Mesodermal cell (in vitro differentiated cells): ENCODE data around the gene HTR2A.

Experiments
- H3K27ac ChIP-seq: 2 replicates; pipeline ENCODE4 v1.7.0; 2013; ENCODE audit warnings: mild to moderate bottlenecking, low read depth, low read length, moderate library complexity; ENCODE audit not compliant: severe bottlenecking
- H3K36me3 ChIP-seq: 2 replicates; pipeline ENCODE4 v1.7.1; 2013; ENCODE audit warnings: mild to moderate bottlenecking, low read length, moderate library complexity; ENCODE audit not compliant: control insufficient read depth, insufficient read depth
- H3K4me1 ChIP-seq: one replicate; pipeline ENCODE4 v1.7.1; 2013; ENCODE audit warnings: mild to moderate bottlenecking, low read length; ENCODE audit not compliant: insufficient read depth, control insufficient read depth, poor library complexity, severe bottlenecking
- H3K4me3 ChIP-seq: 2 replicates; pipeline ENCODE4 v1.7.0; 2013; ENCODE audit warnings: low read length, control low read depth, mild to moderate bottlenecking; ENCODE audit not compliant: insufficient read depth, poor library complexity, severe bottlenecking; ENCODE audit errors: extremely low read depth
- H3K9me3 ChIP-seq: 2 replicates; pipeline ENCODE4 v1.7.1; 2013; ENCODE audit warnings: mild to moderate bottlenecking, low read length, moderate library complexity; ENCODE audit not compliant: control insufficient read depth
- WGBS, 2 experiments: methylation state at CpG; one replicate each; pipeline ENCODE4 v1.1.5; 2013; ENCODE audit warnings: missing lambda C conversion rate in 2 of 2; ENCODE audit not compliant: insufficient coverage in 2 of 2; 5-methylcytosine and 5-hydroxymethylcytosine counted together

Gene HTR2A

DNA sequence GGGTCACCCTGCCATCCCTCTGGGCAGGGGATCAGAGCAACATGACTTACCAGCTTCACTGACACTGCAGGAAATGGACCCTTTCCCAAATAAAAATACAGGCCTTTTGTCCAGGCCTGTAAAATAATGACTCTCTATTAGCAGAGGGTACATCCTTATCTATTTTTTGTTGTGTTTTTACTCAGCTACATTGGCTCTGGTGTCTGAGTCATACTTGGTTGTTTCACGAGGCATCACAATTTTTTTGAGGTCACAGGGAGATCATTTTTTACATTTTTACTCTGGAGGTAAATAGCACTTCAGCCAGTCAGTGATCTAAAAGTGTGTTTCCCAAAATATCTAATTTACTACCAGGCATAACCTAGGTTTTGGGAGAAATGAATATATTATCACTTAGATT lies 6.9 kb upstream of the HTR2A start:
- H3K27ac ChIP-seq: no peak overlapping the region
- H3K36me3 ChIP-seq: no peaks in the 10 kb centered on the region
- H3K9me3 ChIP-seq: no peaks in the 10 kb centered on the region
- no CpG with 5 or more reads among the region's 1 CpG for WGBS, 2 experiments
- peaks cover 9% of the 10 kb centered on the region for H3K4me1 ChIP-seq
- H3K4me3 ChIP-seq: no peak overlapping the region

DNA sequence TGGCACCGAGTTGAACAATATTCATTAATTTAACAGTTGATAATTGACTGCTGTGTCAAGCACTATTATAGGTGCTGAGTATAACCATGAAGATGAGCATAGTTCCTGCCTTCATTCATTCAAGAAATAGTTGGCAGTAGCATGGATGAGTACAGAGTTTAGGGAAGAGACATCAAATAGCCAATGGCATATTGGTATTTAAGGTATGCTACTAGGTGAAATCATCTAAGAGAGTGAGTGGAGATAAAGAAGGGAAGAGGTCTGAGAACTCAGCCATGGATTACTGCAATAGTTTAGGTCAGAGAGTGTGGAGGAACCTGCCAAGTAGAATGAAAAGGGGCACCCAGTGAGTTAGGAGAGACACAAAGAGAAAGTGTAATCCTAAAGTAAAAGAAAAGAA lies 4.9 kb upstream of the HTR2A start:
- Histone ChIP-seq H3K4me3 (no peak overlapping the region), H3K27ac (no peak overlapping the region), H3K36me3 (no peaks in the 10 kb centered on the region), H3K9me3 (no peaks in the 10 kb centered on the region), H3K4me1 (peaks cover 9% of the 10 kb centered on the region)
- no CpG with 5 or more reads among the region's 1 CpG for WGBS, 2 experiments

DNA sequence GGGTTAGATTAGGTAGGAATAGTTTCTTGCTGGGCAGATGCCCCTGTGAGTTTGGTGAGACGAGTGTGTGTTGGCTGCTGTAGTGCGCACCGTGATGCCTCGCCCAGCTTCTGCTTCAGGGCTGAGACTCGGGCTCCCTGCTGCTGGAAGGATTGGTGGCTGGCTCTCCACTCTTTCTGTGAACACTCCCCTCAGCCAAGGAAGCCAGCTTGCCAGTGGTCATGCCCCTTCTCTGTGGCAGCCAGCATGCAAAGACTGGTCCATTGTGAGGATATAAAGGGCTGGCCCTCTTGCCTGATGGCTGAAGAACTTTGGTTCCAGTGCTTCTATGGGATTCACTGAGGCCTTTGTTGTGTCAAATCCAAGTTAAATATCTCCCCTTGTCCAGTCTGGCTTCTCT lies 2.9 kb upstream of the HTR2A start:
- no peak overlapping the region for H3K4me3 ChIP-seq
- H3K36me3 ChIP-seq: no peaks in the 10 kb centered on the region
- peaks cover 11% of the 10 kb centered on the region for H3K4me1 ChIP-seq
- no peaks in the 10 kb centered on the region for H3K9me3 ChIP-seq
- no peak overlapping the region for H3K27ac ChIP-seq
- WGBS, 2 experiments: 100% methylated on average over 5 of the region's 5 CpGs

DNA sequence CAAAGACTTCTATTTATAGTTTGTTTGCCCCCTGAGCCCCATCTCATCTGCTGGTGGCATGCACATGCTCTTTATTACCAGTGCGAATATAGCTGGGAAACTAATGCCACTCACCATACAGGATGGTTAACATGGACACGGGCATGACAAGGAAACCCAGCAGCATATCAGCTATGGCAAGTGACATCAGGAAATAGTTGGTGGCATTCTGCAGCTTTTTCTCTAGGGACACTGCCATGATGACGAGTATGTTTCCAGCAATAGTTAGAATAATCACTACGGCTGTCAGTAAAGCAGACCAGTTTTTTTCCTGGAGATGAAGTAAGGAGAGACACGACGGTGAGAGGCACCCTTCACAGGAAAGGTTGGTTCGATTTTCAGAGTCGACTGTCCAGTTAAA lies 1.5 kb downstream of the HTR2A start:
- Histone ChIP-seq H3K4me3 (no peak overlapping the region), H3K27ac (no peak overlapping the region), H3K9me3 (no peaks in the 10 kb centered on the region), H3K4me1 (peaks cover 7% of the 10 kb centered on the region), H3K36me3 (no peaks in the 10 kb centered on the region)
- 88 to 99% methylated on average over 7 to 8 of the region's 8 CpGs for WGBS, 2 experiments

DNA sequence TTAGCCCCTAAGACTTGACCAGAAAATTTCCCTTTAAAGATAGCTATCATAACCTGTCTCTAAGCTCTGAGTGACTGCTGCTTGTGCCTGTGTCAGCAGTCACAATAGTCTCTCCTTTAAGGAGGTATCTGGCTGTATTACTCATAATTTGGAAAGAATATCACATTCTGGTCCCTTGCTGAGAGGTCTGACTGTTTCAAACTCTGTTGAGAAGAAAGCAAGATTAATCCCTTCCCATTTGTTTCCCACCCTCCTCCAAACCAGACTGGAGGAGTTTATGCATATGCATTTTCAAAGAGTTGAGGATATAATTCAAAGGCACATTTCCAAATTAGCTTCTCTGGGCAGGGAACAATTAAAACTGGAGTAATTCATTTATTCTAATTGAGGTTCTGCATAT lies 2.3 kb downstream of the HTR2A start:
- H3K27ac ChIP-seq: no peak overlapping the region
- H3K4me1 ChIP-seq: peaks cover 7% of the 10 kb centered on the region
- peak overlapping the region; percentile 34 for H3K4me3 ChIP-seq
- H3K9me3 ChIP-seq: no peaks in the 10 kb centered on the region
- H3K36me3 ChIP-seq: no peaks in the 10 kb centered on the region

DNA sequence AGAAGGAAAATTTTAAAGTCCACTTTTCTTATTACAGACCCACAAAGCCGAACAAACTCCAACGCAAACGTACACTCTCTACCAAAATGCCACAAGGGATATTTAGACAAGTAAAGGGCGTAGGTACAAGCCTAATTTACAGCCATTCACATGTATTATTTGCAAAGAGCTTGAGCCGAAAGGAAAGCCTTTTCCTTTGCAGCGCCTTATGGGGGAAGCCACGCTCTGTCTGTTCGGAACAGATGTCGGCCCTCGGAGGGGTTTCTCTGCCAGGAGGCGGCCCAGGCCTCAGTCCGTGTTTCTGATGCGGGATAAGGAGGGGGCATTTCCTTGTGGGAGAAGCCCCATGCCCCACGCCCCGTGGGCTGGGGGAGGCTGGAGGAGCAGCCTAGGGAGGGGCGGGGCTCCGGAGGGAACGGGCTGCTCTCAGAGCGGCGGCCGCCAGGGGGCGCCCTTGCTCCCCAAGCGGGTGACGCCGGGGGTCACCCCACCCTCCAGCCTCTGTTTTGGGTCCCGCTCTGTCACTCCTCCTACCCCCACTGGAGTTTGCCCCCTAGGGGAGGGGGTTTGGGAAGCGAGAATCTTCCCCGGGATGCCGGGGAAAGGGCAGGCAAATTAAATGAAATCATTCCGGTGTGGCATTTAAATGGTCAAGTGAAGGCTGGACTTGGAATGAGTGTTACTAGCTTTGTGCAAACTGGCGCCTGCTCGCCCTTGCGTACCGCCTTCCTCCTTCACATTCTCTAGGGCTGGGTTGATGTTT lies 2.9 kb downstream of the HTR2A start:
- Histone ChIP-seq H3K9me3 (no peaks in the 10 kb centered on the region), H3K4me1 (peaks cover 7% of the 10 kb centered on the region), H3K27ac (no peak overlapping the region), H3K4me3 (peak overlapping the region; percentile 34), H3K36me3 (no peaks in the 10 kb centered on the region)
- WGBS, 2 experiments: 28 to 29% methylated on average over 11 to 16 of the region's 34 CpGs

DNA sequence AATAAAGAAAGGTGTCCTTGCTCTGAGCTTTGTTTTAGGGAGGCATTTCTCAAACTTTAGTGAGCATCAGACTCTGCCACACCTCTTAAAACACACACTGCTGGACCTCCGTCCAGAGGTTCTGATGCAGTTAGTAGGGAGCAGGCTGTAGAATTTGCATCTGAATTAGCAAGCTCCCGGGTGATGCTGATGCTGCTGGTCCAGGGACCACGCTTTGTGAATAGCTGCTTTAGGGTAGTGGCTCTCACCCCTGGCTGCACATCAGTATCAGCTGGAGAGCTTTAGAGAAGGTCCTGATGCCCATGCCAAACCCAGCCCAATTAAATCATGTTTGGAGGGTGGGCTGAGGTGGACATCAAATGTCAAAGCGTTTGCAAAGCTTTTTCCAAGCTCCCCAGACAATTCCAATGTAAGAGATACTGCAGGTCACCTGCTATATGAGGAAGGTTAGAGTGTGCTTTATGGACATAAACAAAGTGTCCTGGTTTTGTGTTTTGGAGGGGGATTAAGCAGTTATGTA lies 3.6 kb downstream of the HTR2A start:
- H3K9me3 ChIP-seq: no peaks in the 10 kb centered on the region
- peaks cover 7% of the 10 kb centered on the region for H3K4me1 ChIP-seq
- 42 to 67% methylated on average over 2 to 3 of the region's 4 CpGs for WGBS, 2 experiments
- no peak overlapping the region for H3K27ac ChIP-seq
- no peak overlapping the region for H3K4me3 ChIP-seq
- H3K36me3 ChIP-seq: no peaks in the 10 kb centered on the region

DNA sequence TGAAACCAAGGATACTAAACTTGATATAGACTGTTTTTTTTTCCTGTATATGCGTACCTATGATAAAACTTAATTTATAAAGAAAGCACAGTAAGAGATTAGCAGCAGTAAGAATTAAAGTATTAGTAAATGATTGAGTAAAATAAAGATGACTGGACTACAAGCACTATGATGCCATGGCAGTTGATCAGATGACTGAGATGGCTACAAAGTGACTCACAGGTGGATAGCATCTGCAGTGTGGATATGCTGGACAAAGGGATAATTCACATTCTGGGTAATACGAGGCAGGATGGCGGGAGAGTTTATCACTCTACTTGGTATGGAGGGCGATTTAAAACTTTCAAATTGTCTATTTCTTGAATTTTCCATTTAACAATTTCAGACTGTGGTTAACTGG lies 11.8 kb downstream of the HTR2A start:
- Histone ChIP-seq H3K27ac (no peak overlapping the region), H3K36me3 (no peaks in the 10 kb centered on the region), H3K4me3 (no peak overlapping the region), H3K4me1 (no peaks in the 10 kb centered on the region), H3K9me3 (no peaks in the 10 kb centered on the region)
- 100% methylated on average over 3 of the region's 4 CpGs; no CpG with 5 or more reads in 1 of the 2 experiments for WGBS, 2 experiments

DNA sequence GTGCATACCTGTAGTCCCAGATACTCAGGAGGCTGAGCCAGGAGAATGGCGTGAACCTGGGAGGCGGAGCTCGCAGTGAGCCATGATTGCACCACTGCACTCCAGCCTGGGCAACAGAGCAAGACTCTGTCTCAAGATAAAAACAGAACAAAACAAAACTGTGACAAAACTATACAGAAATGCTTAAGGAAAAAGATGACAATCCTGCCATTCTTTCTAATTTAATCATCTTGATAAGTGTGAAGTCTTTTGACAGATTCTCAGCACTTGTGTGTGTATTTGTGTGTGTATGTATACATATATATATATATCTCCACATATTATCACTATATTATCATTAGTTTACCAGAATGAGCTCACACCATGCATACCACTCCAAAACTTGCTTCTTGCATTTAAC lies 12.3 kb downstream of the HTR2A start:
- Histone ChIP-seq H3K4me1 (no peaks in the 10 kb centered on the region), H3K36me3 (no peaks in the 10 kb centered on the region), H3K27ac (no peak overlapping the region), H3K9me3 (no peaks in the 10 kb centered on the region), H3K4me3 (no peak overlapping the region)
- 90% methylated on average over 2 of the region's 3 CpGs; no CpG with 5 or more reads in 1 of the 2 experiments for WGBS, 2 experiments

DNA sequence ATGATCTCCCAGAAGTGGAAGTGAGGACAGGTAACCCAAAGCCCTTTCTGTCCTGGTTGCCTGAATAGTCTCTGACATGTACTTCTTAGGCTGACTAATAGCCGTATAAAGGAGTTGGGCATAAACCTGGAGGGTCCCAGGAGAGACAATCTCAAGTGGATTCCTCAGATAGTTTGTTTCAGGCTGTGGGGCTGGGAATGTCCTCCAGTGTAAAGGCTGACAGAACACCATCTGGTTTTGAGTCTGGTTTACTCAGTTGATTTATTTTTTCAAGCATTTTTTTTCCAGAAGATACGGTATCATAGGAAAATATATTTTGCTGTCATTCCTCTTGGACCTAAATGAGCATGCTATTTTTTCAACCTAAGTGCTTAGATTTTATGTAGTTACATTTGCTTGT lies 15.2 kb downstream of the HTR2A start:
- no peaks in the 10 kb centered on the region for H3K36me3 ChIP-seq
- 80 to 100% methylated on average over 1 of the region's 2 CpGs for WGBS, 2 experiments
- H3K4me3 ChIP-seq: no peak overlapping the region
- H3K4me1 ChIP-seq: no peaks in the 10 kb centered on the region
- H3K27ac ChIP-seq: no peak overlapping the region
- no peaks in the 10 kb centered on the region for H3K9me3 ChIP-seq

DNA sequence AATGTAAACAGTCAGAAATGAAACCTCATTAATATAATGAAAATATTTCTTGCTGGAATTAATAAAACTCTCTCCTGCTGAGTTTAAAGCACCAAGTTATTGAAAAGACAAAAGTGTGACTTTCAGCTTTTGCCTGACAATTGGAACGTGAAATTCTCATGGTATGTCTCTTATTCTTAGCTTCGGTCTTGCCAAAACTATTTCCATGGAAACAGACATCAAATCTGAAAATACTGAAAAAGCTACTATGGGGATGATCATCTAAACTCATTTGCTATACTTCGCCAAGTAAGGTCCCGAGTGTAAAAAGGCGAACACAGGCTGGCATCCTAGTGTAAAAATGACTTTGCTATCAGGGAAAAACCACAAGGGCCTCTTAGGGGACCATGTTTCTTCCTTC lies 22.8 kb downstream of the HTR2A start:
- no peak overlapping the region for H3K4me3 ChIP-seq
- no peaks in the 10 kb centered on the region for H3K4me1 ChIP-seq
- H3K27ac ChIP-seq: no peak overlapping the region
- no peaks in the 10 kb centered on the region for H3K36me3 ChIP-seq
- WGBS, 2 experiments: 92 to 94% methylated on average over 4 to 5 of the region's 5 CpGs
- H3K9me3 ChIP-seq: no peaks in the 10 kb centered on the region
